Stimulated activated CD4-positive, alpha-beta T cell treated with anti-CD3 and anti-CD28 coated beads, Interleukin-15, amount 100 ng/mL, for 48 hours (primary cell): ENCODE measurements around the gene BOD1.
A peak's percentile ranks its signal among the peaks of the same experiment; 100 is the strongest.

Experiments
- DNase-seq, 2 donors: peaks; one replicate each; pipeline ENCODE4 v3.0.0-alpha.2; 2020; ENCODE audit warnings: low read depth in 2 of 2

BOD1 gene

GRCh38 chr5:173616577-173617118 is at the start of gene BOD1:
BOD1 (minus strand) TSS chr5:173616650; CDS start chr5:173616436, 214 bp downstream.
- peak; percentile 91 to 93 for DNase-seq

- no peak for DNase-seq
Measured at GRCh38 chr5:173665326-173665725, 48.9 kb upstream of the BOD1 start.

DNA sequence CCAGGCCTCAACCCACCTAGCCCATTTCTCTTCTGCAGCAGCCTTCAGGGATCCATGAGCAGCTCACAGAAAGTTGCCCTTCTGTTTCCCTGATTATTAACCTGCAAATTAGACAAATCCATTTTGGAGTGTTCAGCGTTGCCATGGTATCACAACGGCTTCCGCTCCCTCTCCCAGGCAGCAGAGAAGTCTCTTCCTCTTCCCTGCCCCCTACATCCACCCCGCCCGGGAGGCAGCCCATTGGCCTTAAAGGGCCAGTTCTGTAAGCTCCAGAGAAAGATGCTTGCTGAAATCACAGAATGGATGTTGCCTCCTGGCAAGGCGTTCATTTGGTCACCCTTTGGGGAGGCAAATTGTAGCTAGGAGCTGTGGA is 47.7 kb upstream of the BOD1 start:
- DNase-seq = no peak

DNA sequence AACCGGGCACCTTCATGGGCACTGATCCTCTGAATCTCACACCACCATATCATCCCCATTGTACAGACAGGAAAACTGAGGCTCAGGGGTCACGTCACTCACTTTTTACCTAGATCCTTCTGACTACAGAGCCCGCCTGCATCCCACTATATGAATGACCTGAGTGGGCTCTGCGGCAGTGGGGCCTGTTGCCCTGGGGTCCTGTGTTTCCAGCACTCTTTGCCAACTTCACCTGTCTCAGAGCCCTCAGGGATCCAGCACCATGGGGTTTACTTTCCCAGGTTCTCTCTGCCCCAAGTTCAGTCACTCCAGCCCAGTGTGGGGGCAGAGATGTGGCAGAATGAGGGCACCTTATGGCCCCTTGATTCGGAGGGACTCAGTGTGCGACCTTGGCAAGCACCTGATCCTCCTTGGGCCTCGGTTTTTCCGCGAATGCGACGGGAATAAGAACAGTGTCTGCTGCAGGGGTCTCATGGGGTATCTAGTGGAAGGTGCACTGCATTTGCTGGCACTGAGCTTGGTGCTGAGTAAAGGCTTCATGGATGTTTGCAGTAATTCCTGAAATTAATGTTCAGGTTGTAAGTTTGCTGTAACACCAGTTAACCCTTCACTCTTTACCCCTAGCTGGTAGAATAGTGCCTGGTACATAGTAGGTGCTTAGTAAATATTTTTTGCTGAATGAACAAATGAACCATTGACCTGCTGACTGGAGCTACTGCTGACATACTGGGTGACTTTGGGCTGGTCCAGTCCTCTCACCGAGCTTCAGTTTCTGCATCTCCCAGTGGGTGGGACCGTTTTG is 47.1 kb upstream of the BOD1 start:
- no peak for DNase-seq

DNA sequence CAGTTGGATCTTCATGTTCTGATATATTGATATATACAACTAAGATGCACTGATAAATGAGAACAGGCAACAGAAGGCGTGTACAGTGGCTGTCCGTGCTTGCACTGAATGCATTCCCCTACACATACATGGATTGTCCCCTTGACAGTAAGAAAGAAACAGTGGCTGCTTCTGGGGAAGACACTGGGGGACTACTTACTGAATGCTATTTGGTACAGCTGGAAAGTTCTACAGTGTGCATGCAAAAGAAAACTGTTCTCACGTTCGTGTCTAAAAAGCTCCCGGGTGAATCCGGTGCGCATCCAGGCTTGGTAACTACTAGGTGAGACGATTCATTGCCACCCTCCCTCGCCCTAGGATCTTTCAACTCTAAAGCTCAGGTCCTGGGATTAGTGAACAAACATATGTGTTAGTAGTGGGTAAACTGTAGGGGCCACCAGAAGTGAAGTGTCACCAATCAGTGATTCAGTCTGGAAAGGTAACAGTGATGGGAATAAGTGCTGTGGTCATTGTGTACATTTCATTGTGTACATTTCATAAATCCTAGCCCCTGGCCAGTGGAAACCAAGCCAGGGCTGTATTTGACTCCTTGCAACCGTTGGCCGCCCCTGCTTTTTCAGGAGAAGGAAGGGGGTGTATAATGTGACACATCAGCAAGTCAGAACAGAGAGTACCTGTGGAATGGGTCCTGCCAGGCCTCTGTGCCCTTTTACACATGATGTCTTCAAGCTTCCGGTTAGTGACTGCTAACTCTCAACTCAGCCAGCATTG is 46.3 kb upstream of the BOD1 start:
- DNase-seq = no peak

DNA sequence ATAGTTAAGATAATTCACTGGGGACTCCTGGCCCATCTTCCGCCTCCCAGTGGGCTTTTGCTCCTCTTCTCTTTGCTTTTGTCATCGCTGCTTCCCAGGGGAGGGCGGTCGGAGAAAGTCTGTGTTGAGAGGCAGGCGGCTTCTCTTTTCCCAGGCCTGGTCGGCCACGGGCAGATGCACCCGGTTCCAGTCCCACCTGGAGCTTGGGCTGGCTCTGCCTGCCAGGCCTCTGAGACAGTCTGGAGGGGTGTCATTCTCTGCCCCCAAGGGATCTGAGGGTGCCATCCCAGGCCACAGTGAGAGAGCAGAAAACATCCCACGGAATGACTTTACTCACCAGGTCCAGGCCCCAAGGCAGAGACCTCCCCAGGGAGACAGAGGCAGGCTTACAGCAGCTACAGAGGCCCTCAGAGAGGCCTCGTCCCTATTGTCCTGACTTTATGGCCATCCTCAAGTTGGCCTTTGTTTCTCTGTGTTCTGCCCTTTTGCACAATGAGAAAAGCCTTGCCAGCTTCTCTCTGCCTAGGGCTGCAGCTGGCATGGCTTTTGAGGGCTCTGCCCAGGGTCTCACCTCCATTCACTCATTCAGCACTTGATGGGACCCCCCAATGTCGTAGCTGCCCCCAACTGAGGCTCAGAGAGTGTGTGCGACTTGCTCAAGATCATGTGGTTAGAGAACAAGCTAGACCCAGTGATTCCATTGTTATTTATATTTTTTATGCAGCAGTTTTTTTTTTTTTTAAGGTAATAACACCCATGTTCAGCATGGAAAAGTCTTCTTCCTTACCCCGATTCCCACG is 44.2 kb upstream of the BOD1 start:
- DNase-seq = no peak

- no peak for DNase-seq
Measured at GRCh38 chr5:173659423-173659822, 43.0 kb upstream of the BOD1 start.

DNA sequence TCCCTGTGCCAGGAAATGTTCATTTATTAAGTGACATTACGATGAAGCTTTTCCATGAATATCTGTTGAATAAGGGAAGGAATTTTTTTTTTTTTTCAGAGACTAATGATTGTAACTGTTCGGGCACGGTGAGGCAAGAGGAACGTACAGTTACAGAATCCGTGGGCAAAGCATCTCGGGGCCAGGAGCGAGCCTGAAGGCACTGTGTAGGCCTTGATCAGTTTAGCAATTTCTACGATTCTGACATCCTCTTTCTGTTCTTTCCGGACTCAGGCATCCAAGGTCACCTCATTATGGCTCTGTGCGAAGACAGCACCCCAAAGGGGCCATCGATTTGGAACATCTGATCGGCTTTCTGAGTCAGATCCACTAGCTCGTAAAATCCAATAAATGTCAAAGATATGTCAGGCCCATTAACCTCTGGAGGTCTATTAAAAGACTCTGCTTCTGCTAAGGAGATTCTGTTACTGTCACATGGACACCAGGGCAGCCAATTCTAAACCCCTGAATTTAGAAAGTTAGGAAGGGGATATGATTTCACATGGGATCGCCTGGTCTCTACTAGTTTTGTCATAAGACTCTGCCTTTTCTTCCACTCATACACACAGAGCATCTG is 41.4 kb upstream of the BOD1 start:
- no peak for DNase-seq

DNA sequence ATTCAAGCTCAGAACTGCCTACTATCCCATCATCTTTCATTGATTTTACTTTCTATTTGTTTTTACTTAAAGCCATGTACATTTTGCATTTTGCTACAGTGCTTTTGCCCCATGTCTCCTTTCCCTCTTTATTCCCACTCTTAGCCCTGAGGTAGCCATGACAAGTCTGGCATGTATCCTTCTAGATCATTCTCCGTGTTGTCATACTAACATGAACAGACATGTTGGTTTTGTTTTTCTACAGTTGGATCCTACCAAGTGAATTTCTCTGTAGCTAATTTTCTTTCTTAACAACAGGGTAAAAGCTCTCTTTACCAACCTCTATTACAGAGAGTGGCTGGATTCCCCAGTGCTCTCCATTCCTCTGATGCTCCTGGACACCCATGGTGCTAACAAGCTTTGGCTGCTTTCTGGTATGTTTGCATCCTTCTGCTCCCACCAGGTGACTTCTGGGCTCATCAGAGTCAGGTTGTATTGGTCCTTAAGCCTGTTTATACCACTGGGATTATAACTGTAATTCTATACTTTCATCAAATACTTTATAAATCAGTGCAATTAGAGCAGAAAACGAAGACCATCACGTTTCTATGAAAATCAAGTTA is 38.8 kb upstream of the BOD1 start:
- DNase-seq = no peak

GRCh38 chr5:173653822-173654523 is 37.5 kb upstream of the BOD1 start:
- no peak for DNase-seq

DNA sequence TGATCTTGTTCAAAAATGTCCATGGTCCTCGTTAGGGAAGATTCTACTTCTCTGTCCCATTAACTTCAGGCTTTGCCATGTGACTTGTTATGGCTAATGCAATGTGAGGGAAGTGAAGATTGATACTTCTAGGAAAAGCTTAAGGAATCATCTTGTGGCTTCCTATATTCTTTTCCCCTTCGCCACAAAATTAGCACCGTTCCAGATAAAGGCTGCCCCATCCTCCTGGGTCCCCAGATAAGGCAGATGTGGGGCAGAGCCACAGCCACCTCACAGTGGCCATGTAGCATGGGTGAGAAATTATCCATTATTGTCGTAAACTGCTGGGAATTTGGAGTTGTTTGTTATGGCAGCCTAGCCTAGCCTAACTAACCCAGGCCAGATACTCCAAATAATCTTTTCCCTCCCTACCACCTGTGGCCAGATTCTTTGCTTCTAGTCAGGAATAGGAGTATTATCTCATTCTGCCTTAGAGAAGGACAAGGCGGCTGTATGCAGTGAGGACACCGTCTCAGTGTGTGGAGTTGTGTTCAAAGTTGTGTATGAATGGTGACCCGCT is 31.9 kb upstream of the BOD1 start:
- no peak for DNase-seq

DNA sequence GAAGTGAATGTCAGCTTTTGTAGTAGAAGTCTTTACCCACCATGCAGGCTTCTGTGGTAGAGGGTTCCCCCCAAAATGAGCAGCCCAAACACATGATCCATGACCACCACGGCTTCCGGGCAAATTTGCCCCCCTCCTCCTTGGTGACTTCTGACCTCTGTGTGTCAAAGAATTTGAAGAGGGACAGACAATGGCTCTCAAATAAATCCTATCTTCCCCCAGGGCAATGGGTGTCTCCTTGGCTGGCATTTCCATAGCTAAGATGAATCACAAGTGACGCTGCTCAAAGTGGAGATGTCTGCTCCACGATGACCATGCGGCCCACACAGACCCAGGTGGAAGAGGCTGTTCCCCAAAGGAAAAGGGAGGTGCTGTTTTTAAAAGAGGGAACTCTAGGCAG is 30.2 kb upstream of the BOD1 start:
- DNase-seq = no peak

DNA sequence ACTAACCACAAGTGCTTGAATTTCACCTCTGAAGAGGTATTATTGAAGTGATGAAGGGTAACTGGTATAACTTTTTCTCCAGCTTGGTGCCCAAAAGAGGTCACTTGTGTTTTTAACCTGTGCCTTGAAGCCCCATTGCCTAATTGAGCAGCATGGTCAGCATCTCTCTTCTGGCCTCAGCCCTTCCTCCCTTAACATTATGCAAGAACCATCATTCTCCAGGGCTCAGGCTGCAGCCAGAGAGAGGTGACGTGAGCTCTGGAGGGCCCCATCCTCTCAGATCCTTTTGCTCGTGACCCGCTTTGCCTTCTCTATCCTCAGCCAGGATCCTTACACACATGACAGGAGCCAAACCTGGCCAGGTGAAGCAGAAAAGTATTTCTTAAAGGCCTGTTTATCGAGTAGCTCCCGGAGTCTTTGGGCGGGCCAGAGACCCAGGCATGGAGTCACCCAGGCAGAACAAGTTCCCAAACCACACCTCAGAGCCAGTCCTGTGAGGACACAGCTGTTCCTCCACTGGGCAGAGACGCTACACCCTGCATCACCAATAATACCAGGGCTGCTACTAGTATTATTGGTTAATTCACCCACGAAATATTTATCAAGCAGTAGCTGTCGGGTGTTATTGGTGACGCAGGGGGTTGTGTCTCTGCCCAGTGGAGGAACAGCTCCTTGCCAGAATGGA is 29.6 kb upstream of the BOD1 start:
- no peak for DNase-seq

- DNase-seq = no peak
Measured at GRCh38 chr5:173645437-173645807, 29.0 kb upstream of the BOD1 start.

GRCh38 chr5:173644673-173645436 is 28.4 kb upstream of the BOD1 start:
- no peak for DNase-seq

- DNase-seq = no peak
Measured at GRCh38 chr5:173643964-173644363, 27.5 kb upstream of the BOD1 start.

GRCh38 chr5:173642895-173643481 is 26.5 kb upstream of the BOD1 start:
- no peak for DNase-seq

DNA sequence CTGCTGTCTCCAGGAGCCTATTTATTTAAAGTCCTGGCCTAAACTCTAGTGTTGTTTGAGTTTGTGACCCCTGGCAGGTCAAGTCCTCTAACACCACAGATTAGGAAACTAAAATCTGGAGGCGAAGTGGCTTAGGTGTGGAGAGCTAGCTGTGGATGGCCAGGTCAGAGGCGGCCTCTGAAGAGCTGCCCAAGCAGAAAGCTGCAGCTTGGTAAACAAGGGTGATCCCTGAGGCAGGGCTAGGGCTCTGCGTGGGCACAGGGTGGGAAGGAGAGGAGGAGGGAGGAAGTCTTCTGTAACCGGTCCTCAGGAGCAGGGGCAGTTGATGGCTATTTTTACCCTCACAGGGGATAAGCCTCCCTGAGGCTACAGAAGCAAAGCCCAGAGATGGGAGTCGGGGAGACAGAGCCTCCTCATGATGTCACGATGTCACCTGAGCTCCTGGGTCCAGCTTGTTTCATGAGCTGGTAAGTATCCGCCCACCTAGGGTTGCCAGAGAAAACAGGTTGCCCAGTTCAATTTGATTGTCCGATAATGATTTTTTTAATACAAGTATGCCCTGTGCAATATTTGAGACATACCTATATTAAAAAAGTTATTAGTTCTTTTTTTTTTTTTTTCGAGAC is 25.9 kb upstream of the BOD1 start:
- DNase-seq = no peak
